Testis (tissue), 2 donors: ENCODE measurements around the gene ARSG.

ENCODE experiments used
- POLR2A ChIP-seq: fragments of 450-650 bp; IDR thresholded peaks from one replicate; pipeline ENCODE4 v1.6.1; 2017; ENCODE audit warnings: antibody characterized with exemption, mild to moderate bottlenecking, moderate library complexity
- TF ChIP-seq, protein P1 (sequence below), 3 experiments: fragments of 450-650 bp in 2 of 3; fragments of 200-600 bp in 1 of 3; sonication (generic) in 1 of 3; IDR thresholded peaks; one replicate each; pipeline ENCODE4 v1.5.1; 2016 to 2019; ENCODE audit warnings: antibody characterized with exemption in 3 of 3, mild to moderate bottlenecking in 2 of 3, moderate library complexity in 1 of 3

DNA sequence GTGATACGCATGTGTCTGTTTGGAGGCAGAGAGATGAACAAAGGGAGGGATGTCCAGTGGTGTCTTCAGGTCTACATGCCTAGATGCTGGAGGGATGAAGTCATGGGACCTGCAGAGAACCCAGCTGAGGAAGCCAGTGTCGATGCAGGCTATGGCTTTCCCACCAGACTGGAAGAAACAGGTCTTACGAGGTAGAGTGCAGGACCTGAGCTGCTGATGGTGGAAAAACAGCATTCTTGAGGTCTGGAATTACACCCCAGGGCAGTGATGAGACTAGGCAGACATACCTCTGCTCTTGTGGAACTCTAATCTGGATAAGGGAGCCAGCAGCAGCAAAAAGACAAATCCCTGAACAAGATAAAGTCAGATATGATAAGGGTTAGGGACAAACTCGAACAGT is 37.4 kb downstream of the ARSG start:
- TF ChIP-seq, protein P1, sequence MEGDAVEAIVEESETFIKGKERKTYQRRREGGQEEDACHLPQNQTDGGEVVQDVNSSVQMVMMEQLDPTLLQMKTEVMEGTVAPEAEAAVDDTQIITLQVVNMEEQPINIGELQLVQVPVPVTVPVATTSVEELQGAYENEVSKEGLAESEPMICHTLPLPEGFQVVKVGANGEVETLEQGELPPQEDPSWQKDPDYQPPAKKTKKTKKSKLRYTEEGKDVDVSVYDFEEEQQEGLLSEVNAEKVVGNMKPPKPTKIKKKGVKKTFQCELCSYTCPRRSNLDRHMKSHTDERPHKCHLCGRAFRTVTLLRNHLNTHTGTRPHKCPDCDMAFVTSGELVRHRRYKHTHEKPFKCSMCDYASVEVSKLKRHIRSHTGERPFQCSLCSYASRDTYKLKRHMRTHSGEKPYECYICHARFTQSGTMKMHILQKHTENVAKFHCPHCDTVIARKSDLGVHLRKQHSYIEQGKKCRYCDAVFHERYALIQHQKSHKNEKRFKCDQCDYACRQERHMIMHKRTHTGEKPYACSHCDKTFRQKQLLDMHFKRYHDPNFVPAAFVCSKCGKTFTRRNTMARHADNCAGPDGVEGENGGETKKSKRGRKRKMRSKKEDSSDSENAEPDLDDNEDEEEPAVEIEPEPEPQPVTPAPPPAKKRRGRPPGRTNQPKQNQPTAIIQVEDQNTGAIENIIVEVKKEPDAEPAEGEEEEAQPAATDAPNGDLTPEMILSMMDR (IDR thresholded peaks at IDR 0.05) = no peak
- no peak for TF ChIP-seq POLR2A
